HCT116 (cell line): ENCODE measurements around the gene SMIM41. TPM values are rescaled to one million over a fixed set of nuclear protein-coding genes. Genes with fewer than 3 reads are reported as not detected.

Experiments used
- ATAC-seq: fragments of 200-7000 bp; cut with Tn5 transposase; 2 replicates; pipeline ENCODE4 v1.9.1; 2020; ENCODE audit warnings: mild to moderate bottlenecking, moderate library complexity
- BruUV-seq: library from RNA; stranded (reverse); fragments of 400-500 nt; replicated peaks from 2 replicates; lab custom pipeline; 2021; lab: Mats Ljungman, UMichigan
- CTCF ChIA-PET: fragments of 300-600 bp; sonication (Branson Sonifier 250); formaldehyde crosslinking; loops from one replicate; lab custom pipeline; 2021; ENCODE audit warnings: antibody characterized with exemption; lab: Charles Lee
- POLR2A ChIA-PET: fragments of 300-600, 350-600 bp; sonication (Branson Sonifier 250); formaldehyde crosslinking; loops from one replicate; lab custom pipeline; 2021; ENCODE audit warnings: antibody characterized with exemption; lab: Charles Lee
- RAD21 ChIA-PET, 2 experiments: fragments of 300-600 bp; sonication (Branson Sonifier 250); formaldehyde crosslinking; loops; one replicate each; lab custom pipeline; 2023; ENCODE audit warnings: low total read pairs in 2 of 2; ENCODE audit not compliant: uncharacterized antibody in 2 of 2, unreplicated experiment in 2 of 2, low non-redundant PET in 1 of 2; lab: Charles Lee
- DNase-seq: peaks from one replicate; pipeline ENCODE4 v3.0.0-alpha.2; 2010; ENCODE audit warnings: low read depth, low spot score
- H2AFZ ChIP-seq: fragments of 200-600 bp; shearing (Covaris generic), sonication (generic); 2 replicates; pipeline ENCODE4 v1.6.1; 2017; ENCODE audit warnings: low read depth, mixed run types, mixed read lengths, antibody characterized with exemption, low read length; ENCODE audit not compliant: poor library complexity, severe bottlenecking
- H3K27ac ChIP-seq: 2 replicates; pipeline ENCODE4 v1.5.1; 2012; ENCODE audit warnings: low read depth, low read length
- H3K27me3 ChIP-seq: fragments of 200-600 bp; sonication (generic); 2 replicates; pipeline ENCODE4 v1.6.1; 2016; ENCODE audit warnings: mixed run types, low read length, mixed read lengths; ENCODE audit not compliant: insufficient read depth
- H3K36me3 ChIP-seq, 2 experiments: fragments of 200-500 bp in 1 of 2; fragments of 200-600 bp in 1 of 2; sonication (Bioruptor generic) in 1 of 2; sonication (generic) in 1 of 2; 2 replicates each; pipeline versions ENCODE4 v1.5.1 to v1.6.1; 2014 to 2016; ENCODE audit warnings: low read length in 2 of 2, inconsistent platforms in 1 of 2, mixed read lengths in 1 of 2, mixed run types in 1 of 2; ENCODE audit not compliant: insufficient read depth in 2 of 2, control insufficient read depth in 1 of 2
- H3K4me1 ChIP-seq, 2 experiments: fragments of 200-600 bp in 1 of 2; sonication (generic) in 1 of 2; 2 replicates each; pipeline versions ENCODE4 v1.5.1 to v1.6.1; 2012 to 2017; ENCODE audit warnings: low read length in 2 of 2, inconsistent platforms in 1 of 2, mild to moderate bottlenecking in 1 of 2, mixed read lengths in 1 of 2, mixed run types in 1 of 2, moderate library complexity in 1 of 2; ENCODE audit not compliant: insufficient read depth in 2 of 2, control insufficient read depth in 1 of 2
- H3K4me2 ChIP-seq: fragments of 200-600 bp; sonication (generic); 2 replicates; pipeline ENCODE4 v1.6.1; 2017; ENCODE audit warnings: mixed run types, low read length, mixed read lengths
- H3K4me3 ChIP-seq, 2 experiments: fragments of 200-600 bp in 1 of 2; sonication (generic) in 1 of 2; replicated peaks in 1 of 2; 2 replicates each; pipeline ENCODE4 v1.5.1; 2011 to 2016; ENCODE audit warnings: low read length in 2 of 2, control low read depth in 1 of 2, low read depth in 1 of 2, mild to moderate bottlenecking in 1 of 2, mixed read lengths in 1 of 2, mixed run types in 1 of 2
- H3K79me2 ChIP-seq: fragments of 200-600 bp; sonication (generic); 2 replicates; pipeline ENCODE4 v1.6.1; 2017; ENCODE audit warnings: mild to moderate bottlenecking, mixed run types, low read length, moderate library complexity, mixed read lengths; ENCODE audit not compliant: insufficient read depth
- H3K9ac ChIP-seq: fragments of 200-600 bp; sonication (generic); 2 replicates; pipeline ENCODE4 v1.6.1; 2016; ENCODE audit warnings: low read length, mixed read lengths
- H3K9me2 ChIP-seq: fragments of 200-600 bp; sonication (generic), shearing (Covaris generic); 2 replicates; pipeline ENCODE4 v1.6.1; 2017; ENCODE audit warnings: mixed run types, mild to moderate bottlenecking, moderate library complexity; ENCODE audit not compliant: insufficient read depth
- H3K9me3 ChIP-seq, 2 experiments: fragments of 200-500 bp in 1 of 2; fragments of 200-600 bp in 1 of 2; sonication (Bioruptor generic) in 1 of 2; sonication (generic) in 1 of 2; 2 replicates each; pipeline ENCODE4 v1.6.1; 2014 to 2017; ENCODE audit warnings: low read length in 2 of 2, mixed read lengths in 2 of 2, inconsistent platforms in 1 of 2, low read depth in 1 of 2, mild to moderate bottlenecking in 1 of 2, mixed run types in 1 of 2, moderate library complexity in 1 of 2; ENCODE audit not compliant: control insufficient read depth in 1 of 2, insufficient read depth in 1 of 2
- H4K20me1 ChIP-seq: fragments of 200-600 bp; sonication (generic), shearing (Covaris generic); 2 replicates; pipeline ENCODE4 v1.6.1; 2017; ENCODE audit warnings: mixed run types, mild to moderate bottlenecking, moderate library complexity; ENCODE audit not compliant: insufficient read depth
- JUND ChIP-seq: IDR thresholded peaks from 2 replicates; pipeline ENCODE4 v1.6.1; 2012
- RAD21 ChIP-seq: IDR thresholded peaks from 2 replicates; pipeline ENCODE4 v1.6.1; 2012; ENCODE audit warnings: low read depth, mild to moderate bottlenecking
- TCF7L2 ChIP-seq: IDR thresholded peaks from 2 replicates; pipeline ENCODE4 v1.7.0; 2011; ENCODE audit warnings: borderline replicate concordance, inconsistent platforms; ENCODE audit not compliant: insufficient read depth, insufficient read length; ENCODE audit errors: extremely low read depth
- YY1 ChIP-seq: IDR thresholded peaks from 2 replicates; pipeline ENCODE4 v1.6.1; 2011; ENCODE audit warnings: low read length, low read depth, moderate library complexity, mild to moderate bottlenecking; ENCODE audit not compliant: insufficient replicate concordance; ENCODE audit errors: extremely low read depth
- intact Hi-C: fragments of 100-400 bp; cut with micrococcal nuclease; formaldehyde crosslinking; loops from 2 replicates; pipeline ENCODE4 v1.10.0; 2022
- total RNA-seq: library from RNA; stranded (reverse); gene quantifications from one replicate; pipeline ENCODE4 v1.2.1, GENCODE V29; 2021; ENCODE audit not compliant: unreplicated experiment
- TF ChIP-seq, protein P1 (sequence below): IDR thresholded peaks from 2 replicates; pipeline ENCODE4 v1.6.1; 2012

Gene SMIM41
- total RNA-seq, 1 experiment from 2014 or later, result not detected

DNA sequence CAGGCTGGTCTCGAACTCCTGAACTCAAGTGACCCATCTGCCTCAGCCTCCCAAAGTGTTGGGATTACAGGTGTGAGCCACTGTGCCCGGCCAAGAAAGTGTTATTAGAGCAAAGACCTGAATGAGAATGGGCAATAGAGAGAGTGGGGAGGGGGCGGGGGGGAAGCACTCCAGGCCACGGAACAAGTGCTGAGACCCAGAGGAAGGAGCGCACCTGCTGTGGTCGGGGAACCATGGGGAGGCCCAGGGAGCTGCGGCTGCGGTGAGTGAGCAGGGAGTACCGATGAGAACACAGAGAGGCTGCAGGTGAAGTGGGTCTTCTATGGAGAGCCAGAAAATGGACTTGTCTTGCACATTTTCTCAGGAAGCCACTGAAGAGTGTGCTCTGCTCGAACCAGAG, 10.8 kb downstream of the SMIM41 start:
- no TSS peak for BruUV-seq
- Histone ChIP-seq H3K27ac (no peak overlapping the region), H3K9me2 (no peaks in the 10 kb centered on the region), H3K79me2 (no peaks in the 10 kb centered on the region), H3K9me3 (no peaks in the 10 kb centered on the region), H3K4me2 (no peak overlapping the region), H3K36me3 (no peaks in the 10 kb centered on the region), H3K27me3 (peaks cover 27% of the 10 kb centered on the region), H3K9ac (no peak overlapping the region), H2AFZ (no peak overlapping the region), H4K20me1 (no peaks in the 10 kb centered on the region), H3K4me1 (peaks cover 7 to 10% of the 10 kb centered on the region in 2 experiments), H3K4me3 (no peak overlapping the region)
- no peak for TF ChIP-seq JUND
- TF ChIP-seq, protein P1, sequence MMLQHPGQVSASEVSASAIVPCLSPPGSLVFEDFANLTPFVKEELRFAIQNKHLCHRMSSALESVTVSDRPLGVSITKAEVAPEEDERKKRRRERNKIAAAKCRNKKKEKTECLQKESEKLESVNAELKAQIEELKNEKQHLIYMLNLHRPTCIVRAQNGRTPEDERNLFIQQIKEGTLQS, result no peak
- intact Hi-C loops, result no loop called here
- ChIA-PET RAD21 (no interaction called here), CTCF (no interaction called here), POLR2A (no interaction called here)
- DNase-seq, result no peak
- ATAC-seq, result no peak

GRCh38 chr12:52091061-52091460, 11.6 kb downstream of the SMIM41 start:
- no peak for DNase-seq
- CTCF ChIA-PET, result interaction anchor here (1.2 to 1.4 kb wide), 2 partner anchors 8 to 66 kb away, joined by 4 to 7 read pairs; no protein-coding TSS in a partner anchor
- H3K9me3 ChIP-seq, result no peaks in the 10 kb centered on the region
- peaks cover 27% of the 10 kb centered on the region for H3K27me3 ChIP-seq
- no peaks in the 10 kb centered on the region for H3K79me2 ChIP-seq
- no peak overlapping the region for H2AFZ ChIP-seq
- H3K4me1 ChIP-seq, result peaks cover 7 to 10% of the 10 kb centered on the region in 2 experiments
- BruUV-seq, result no TSS peak
- RAD21 ChIA-PET, result interaction anchor here in 1 of 2 experiments (0.6 kb wide), 1 partner anchor 29 kb away, joined by 4 read pairs; no protein-coding TSS in a partner anchor
- no peaks in the 10 kb centered on the region for H3K36me3 ChIP-seq
- H3K9me2 ChIP-seq, result no peaks in the 10 kb centered on the region
- H3K4me2 ChIP-seq, result no peak overlapping the region
- no peak overlapping the region for H3K4me3 ChIP-seq
- intact Hi-C loops, result no loop called here
- H3K9ac ChIP-seq, result no peak overlapping the region
- TF ChIP-seq RAD21 (no peak), TCF7L2 (no peak), YY1 (no peak)
- no peaks in the 10 kb centered on the region for H4K20me1 ChIP-seq
- POLR2A ChIA-PET, result no interaction called here
- H3K27ac ChIP-seq, result no peak overlapping the region
- no peak for ATAC-seq
